Activated CD8-positive, alpha-beta T cell treated with anti-CD3 and anti-CD28 coated beads, Interleukin-2, amount 10 ng/mL, durations not matched to agents 7 days and 5 days (primary cell): ENCODE data around the gene TEX29. TPM values are rescaled to one million over a fixed set of nuclear protein-coding genes. Genes with fewer than 3 reads are reported as not detected.
A peak's percentile ranks its signal among the peaks of the same experiment; 100 is the strongest.

Experiments used
- ATAC-seq: fragments of 150-1000 bp; cut with Tn5 transposase; one replicate; pipeline ENCODE4 v1.10.0; 2021; ENCODE audit warnings: moderate library complexity
- CTCF ChIA-PET: fragments of 350-600 bp; sonication (Branson Sonifier 250); formaldehyde crosslinking; loops from one replicate; lab custom pipeline; 2021; ENCODE audit warnings: antibody characterized with exemption; lab: Charles Lee
- POLR2A ChIA-PET: fragments of 350-600 bp; sonication (Branson Sonifier 250); formaldehyde crosslinking; loops from one replicate; lab custom pipeline; 2021; ENCODE audit warnings: antibody characterized with exemption; lab: Charles Lee
- DNase-seq: peaks from one replicate; pipeline ENCODE4 v3.0.0-alpha.2; 2020
- H3K27ac Mint-ChIP-seq: one replicate; pipeline ENCODE4 v1.8.0; 2021; ENCODE audit warnings: mild to moderate bottlenecking, mixed read lengths
- H3K27me3 Mint-ChIP-seq: one replicate; pipeline ENCODE4 v1.8.0; 2021; ENCODE audit warnings: low read depth, mixed read lengths
- H3K36me3 Mint-ChIP-seq: one replicate; pipeline ENCODE4 v1.8.0; 2021; ENCODE audit warnings: low read depth, mixed read lengths
- H3K4me1 Mint-ChIP-seq: one replicate; pipeline ENCODE4 v1.8.0; 2021; ENCODE audit warnings: low read depth, mixed read lengths
- H3K4me3 Mint-ChIP-seq: one replicate; pipeline ENCODE4 v1.8.0; 2021; ENCODE audit warnings: mild to moderate bottlenecking, mixed read lengths
- H3K9me3 Mint-ChIP-seq: one replicate; pipeline ENCODE4 v1.8.0; 2022; ENCODE audit warnings: mixed read lengths; ENCODE audit not compliant: insufficient read depth
- total RNA-seq, 2 experiments: library from RNA; stranded (reverse); gene quantifications; one replicate each; pipeline ENCODE4 v1.2.3, GENCODE V29; 2021

The TEX29 gene
- total RNA-seq, 2 experiments from 2014 or later: not detected

GRCh38 chr13:111325941-111326620 lies 5.6 kb downstream of the TEX29 start:
- ATAC-seq (no peak), DNase-seq (no peak)
- Mint-ChIP-seq H3K27me3 (no peaks in the 10 kb centered on the region), H3K9me3 (no peaks in the 10 kb centered on the region), H3K27ac (no peak overlapping the region), H3K4me3 (no peak overlapping the region), H3K4me1 (peaks cover 12% of the 10 kb centered on the region), H3K36me3 (no peaks in the 10 kb centered on the region)
- CTCF ChIA-PET: no interaction called here
- POLR2A ChIA-PET: no interaction called here

GRCh38 chr13:111326621-111326965 lies 6.2 kb downstream of the TEX29 start:
- CTCF ChIA-PET: no interaction called here
- DNase-seq (no peak), ATAC-seq (no peak)
- Mint-ChIP-seq H3K36me3 (no peaks in the 10 kb centered on the region), H3K4me1 (peaks cover 12% of the 10 kb centered on the region), H3K9me3 (no peaks in the 10 kb centered on the region), H3K27me3 (no peaks in the 10 kb centered on the region), H3K27ac (no peak overlapping the region), H3K4me3 (no peak overlapping the region)
- POLR2A ChIA-PET: no interaction called here

GRCh38 chr13:111326981-111327642 lies 6.7 kb downstream of the TEX29 start:
- no peak for DNase-seq
- no peak overlapping the region for H3K27ac Mint-ChIP-seq
- CTCF ChIA-PET: no interaction called here
- no peak for ATAC-seq
- H3K4me1 Mint-ChIP-seq: peaks cover 12% of the 10 kb centered on the region
- H3K27me3 Mint-ChIP-seq: no peaks in the 10 kb centered on the region
- H3K36me3 Mint-ChIP-seq: no peaks in the 10 kb centered on the region
- POLR2A ChIA-PET: no interaction called here
- H3K9me3 Mint-ChIP-seq: no peaks in the 10 kb centered on the region
- no peak overlapping the region for H3K4me3 Mint-ChIP-seq

- no peak overlapping the region for H3K4me3 Mint-ChIP-seq
- H3K27ac Mint-ChIP-seq: no peak overlapping the region
- no peaks in the 10 kb centered on the region for H3K27me3 Mint-ChIP-seq
- DNase-seq (no peak), ATAC-seq (no peak)
- H3K4me1 Mint-ChIP-seq: peaks cover 12% of the 10 kb centered on the region
- ChIA-PET POLR2A (no interaction called here), CTCF (no interaction called here)
- no peaks in the 10 kb centered on the region for H3K9me3 Mint-ChIP-seq
- no peaks in the 10 kb centered on the region for H3K36me3 Mint-ChIP-seq
Observed at GRCh38 chr13:111327730-111328573, 7.5 kb downstream of the TEX29 start.

GRCh38 chr13:111328574-111329410 lies 8.3 kb downstream of the TEX29 start:
- Mint-ChIP-seq H3K4me3 (no peak overlapping the region), H3K36me3 (no peaks in the 10 kb centered on the region), H3K9me3 (no peaks in the 10 kb centered on the region), H3K27ac (no peak overlapping the region), H3K4me1 (peaks cover 6% of the 10 kb centered on the region), H3K27me3 (no peaks in the 10 kb centered on the region)
- ChIA-PET POLR2A (no interaction called here), CTCF (no interaction called here)
- no peak for DNase-seq
- ATAC-seq: no peak

- Mint-ChIP-seq H3K27me3 (no peaks in the 10 kb centered on the region), H3K4me1 (peaks cover 1% of the 10 kb centered on the region), H3K9me3 (no peaks in the 10 kb centered on the region), H3K4me3 (no peak overlapping the region), H3K27ac (no peak overlapping the region), H3K36me3 (no peaks in the 10 kb centered on the region)
- DNase-seq: peak; percentile 10
- ATAC-seq: no peak
- ChIA-PET CTCF (no interaction called here), POLR2A (no interaction called here)
Observed at GRCh38 chr13:111329641-111330040, 9.2 kb downstream of the TEX29 start.

GRCh38 chr13:111330066-111330610 lies 9.7 kb downstream of the TEX29 start:
- no peaks in the 10 kb centered on the region for H3K27me3 Mint-ChIP-seq
- H3K27ac Mint-ChIP-seq: no peak overlapping the region
- H3K9me3 Mint-ChIP-seq: no peaks in the 10 kb centered on the region
- no peak overlapping the region for H3K4me3 Mint-ChIP-seq
- ATAC-seq: no peak
- no peak for DNase-seq
- no peaks in the 10 kb centered on the region for H3K36me3 Mint-ChIP-seq
- CTCF ChIA-PET: no interaction called here
- POLR2A ChIA-PET: no interaction called here
- H3K4me1 Mint-ChIP-seq: peaks cover 1% of the 10 kb centered on the region

- Mint-ChIP-seq H3K27me3 (no peaks in the 10 kb centered on the region), H3K4me1 (peaks cover 1% of the 10 kb centered on the region), H3K36me3 (no peaks in the 10 kb centered on the region), H3K27ac (no peak overlapping the region), H3K4me3 (no peak overlapping the region), H3K9me3 (no peaks in the 10 kb centered on the region)
- DNase-seq (peak; percentile 4), ATAC-seq (no peak)
- CTCF ChIA-PET: no interaction called here
- POLR2A ChIA-PET: no interaction called here
Observed at GRCh38 chr13:111335298-111335697, 14.9 kb downstream of the TEX29 start.

GRCh38 chr13:111336666-111337065 lies 16.2 kb downstream of the TEX29 start:
- no peak overlapping the region for H3K4me3 Mint-ChIP-seq
- POLR2A ChIA-PET: no interaction called here
- H3K9me3 Mint-ChIP-seq: no peaks in the 10 kb centered on the region
- H3K36me3 Mint-ChIP-seq: no peaks in the 10 kb centered on the region
- CTCF ChIA-PET: no interaction called here
- H3K27me3 Mint-ChIP-seq: no peaks in the 10 kb centered on the region
- ATAC-seq (no peak), DNase-seq (peak; percentile 11)
- H3K27ac Mint-ChIP-seq: no peak overlapping the region
- H3K4me1 Mint-ChIP-seq: peaks cover 1% of the 10 kb centered on the region

GRCh38 chr13:111337206-111337605 lies 16.8 kb downstream of the TEX29 start:
- Mint-ChIP-seq H3K27ac (no peak overlapping the region), H3K4me3 (no peak overlapping the region), H3K9me3 (no peaks in the 10 kb centered on the region), H3K27me3 (no peaks in the 10 kb centered on the region), H3K36me3 (no peaks in the 10 kb centered on the region), H3K4me1 (peaks cover 1% of the 10 kb centered on the region)
- ChIA-PET CTCF (no interaction called here), POLR2A (no interaction called here)
- no peak for DNase-seq
- no peak for ATAC-seq

GRCh38 chr13:111337741-111338140 lies 17.3 kb downstream of the TEX29 start:
- Mint-ChIP-seq H3K9me3 (no peaks in the 10 kb centered on the region), H3K4me1 (peaks cover 1% of the 10 kb centered on the region), H3K4me3 (no peak overlapping the region), H3K36me3 (no peaks in the 10 kb centered on the region), H3K27ac (no peak overlapping the region), H3K27me3 (no peaks in the 10 kb centered on the region)
- ATAC-seq (no peak), DNase-seq (no peak)
- POLR2A ChIA-PET: no interaction called here
- CTCF ChIA-PET: no interaction called here
